GM19023 (cell line): ENCODE results near the gene RRAGA.
"Not testable (repeated sequence)": the region's sequence is repeated elsewhere in the genome, so short reads cannot be mapped to it uniquely, and the experiment has no call there.

ENCODE experiments used
- ATAC-seq: cut with Tn5 transposase; IDR thresholded peaks from one replicate; pipeline ENCODE4 v1.9.1; 2021; ENCODE audit warnings: mild to moderate bottlenecking, moderate library complexity; ENCODE audit not compliant: unreplicated experiment

Gene RRAGA

DNA sequence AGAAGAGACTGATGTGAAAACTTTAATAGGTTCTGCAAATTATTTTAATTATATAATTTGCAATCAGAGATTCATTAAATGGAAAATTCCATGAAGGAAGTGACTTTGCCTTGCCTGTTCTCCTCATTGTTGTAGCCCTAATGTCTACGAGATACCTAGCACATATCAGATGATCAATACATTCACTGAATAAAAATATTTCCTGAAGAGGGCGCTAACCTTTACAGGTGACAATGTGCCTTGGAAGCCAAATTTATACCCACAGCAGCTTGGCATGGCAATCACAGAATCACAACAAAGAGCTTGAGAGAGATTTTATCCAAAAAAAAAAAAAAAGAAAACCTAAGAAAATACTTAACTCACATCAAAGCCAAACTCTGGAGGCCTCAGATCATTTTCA is 36.1 kb downstream of the RRAGA start:
- ATAC-seq = no peak

DNA sequence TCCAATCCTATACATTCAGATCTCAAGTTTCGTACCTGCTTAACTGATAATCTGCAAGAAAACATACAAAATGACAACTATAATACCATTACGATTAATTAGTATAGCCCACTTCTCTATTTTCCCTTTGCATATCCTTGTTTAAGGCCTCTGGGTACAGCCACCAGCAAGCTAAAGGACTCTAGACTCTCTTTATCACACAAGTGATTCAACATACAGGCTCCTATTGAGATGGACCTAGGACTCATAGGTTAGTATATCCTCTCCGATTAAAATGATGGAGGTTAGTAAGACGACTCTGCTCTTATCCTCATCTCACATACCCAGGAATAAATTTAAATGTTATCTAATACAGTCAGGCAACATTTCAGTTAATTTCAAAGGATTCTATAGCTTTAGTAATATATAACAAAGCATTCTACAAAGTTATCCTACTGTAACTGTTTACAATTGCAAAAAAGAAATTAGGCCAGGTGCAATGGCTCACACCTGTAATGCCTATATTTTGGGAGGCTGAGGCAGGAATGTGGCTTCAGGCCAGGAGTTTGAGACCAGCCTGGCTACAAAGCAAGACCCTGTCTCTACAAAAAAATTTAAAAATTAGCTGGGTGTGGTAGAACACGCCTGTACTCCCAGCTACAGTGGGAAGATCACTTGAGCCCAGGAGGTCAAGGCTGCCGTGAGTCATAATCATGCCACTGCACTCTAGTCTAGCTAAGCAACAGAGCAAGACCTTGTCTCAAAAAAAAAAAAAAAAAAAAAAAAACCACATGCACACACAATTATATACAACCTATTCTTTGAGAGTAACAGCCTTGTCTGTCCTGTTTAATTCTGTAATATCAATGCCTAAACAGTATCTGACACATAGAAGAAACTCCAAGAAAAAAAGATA is 38.1 kb downstream of the RRAGA start:
- no peak for ATAC-seq

GRCh38 chr9:19097431-19097830 is 48.2 kb downstream of the RRAGA start:
- not testable (repeated sequence) for ATAC-seq
